ENCODE measurements around the gene PRAMEF27. TPM values are rescaled to one million over a fixed set of nuclear protein-coding genes. Genes with fewer than 3 reads are reported as not detected.

PRAMEF27 gene
- total RNA-seq (2022; extraction: Qiagen RNA extraction; ENCODE audit: low read depth): not detected in 5 replicates

GRCh38 chr1:13056475-13056874 is at the start of gene PRAMEF27:
TSS of gene PRAMEF27 (minus strand) at chr1:13056575. CDS start at chr1:13053659, 2,916 bp downstream.

GRCh38 chr1:13070474-13070873 is 14.1 kb upstream of the PRAMEF27 start, which contains the start of gene PRAMEF25:
TSS of gene PRAMEF25 (plus strand) at chr1:13070774. CDS start at chr1:13073694, 2,920 bp downstream.

Other genes with a start within 250 kb of the PRAMEF27 start
- not detected in 5 replicates for gene PRAMEF11, start 225.2 kb downstream of the PRAMEF27 start, total RNA-seq (2022; extraction: Qiagen RNA extraction; ENCODE audit: low read depth)
- 0.12 TPM in 1 of 5 replicates, not detected in the others for gene HNRNPCL1, start 207.9 kb downstream of the PRAMEF27 start, total RNA-seq (2022; extraction: Qiagen RNA extraction; ENCODE audit: low read depth)
- gene PRAMEF2, start 199.5 kb downstream of the PRAMEF27 start, total RNA-seq (2022; extraction: Qiagen RNA extraction; ENCODE audit: low read depth): 0.08 to 0.10 TPM in 2 of 5 replicates, not detected in the others
- gene PRAMEF4, start 170.4 kb downstream of the PRAMEF27 start, total RNA-seq (2022; extraction: Qiagen RNA extraction; ENCODE audit: low read depth): not detected in 5 replicates
- not detected in 5 replicates for gene PRAMEF10, start 158.3 kb downstream of the PRAMEF27 start, total RNA-seq (2022; extraction: Qiagen RNA extraction; ENCODE audit: low read depth)
- gene PRAMEF7, start 140.0 kb downstream of the PRAMEF27 start, total RNA-seq (2022; extraction: Qiagen RNA extraction; ENCODE audit: low read depth): not detected in 5 replicates
- gene PRAMEF6, start 109.0 kb downstream of the PRAMEF27 start, total RNA-seq (2022; extraction: Qiagen RNA extraction; ENCODE audit: low read depth): not detected in 5 replicates
- not detected in 5 replicates for gene HNRNPCL3, start 4.2 kb upstream of the PRAMEF27 start, total RNA-seq (2022; extraction: Qiagen RNA extraction; ENCODE audit: low read depth)
- gene PRAMEF25, start 14.2 kb upstream of the PRAMEF27 start, total RNA-seq (2022; extraction: Qiagen RNA extraction; ENCODE audit: low read depth): not detected in 5 replicates
- not detected in 5 replicates for gene HNRNPCL2, start 60.3 kb upstream of the PRAMEF27 start, total RNA-seq (2022; extraction: Qiagen RNA extraction; ENCODE audit: low read depth)
- not detected in 5 replicates for gene PRAMEF26, start 99.4 kb upstream of the PRAMEF27 start, total RNA-seq (2022; extraction: Qiagen RNA extraction; ENCODE audit: low read depth)
- not detected in 5 replicates for gene HNRNPCL4, start 109.1 kb upstream of the PRAMEF27 start, total RNA-seq (2022; extraction: Qiagen RNA extraction; ENCODE audit: low read depth)
- not detected in 5 replicates for gene PRAMEF9, start 115.3 kb upstream of the PRAMEF27 start, total RNA-seq (2022; extraction: Qiagen RNA extraction; ENCODE audit: low read depth)
- not detected in 5 replicates for gene PRAMEF13, start 144.8 kb upstream of the PRAMEF27 start, total RNA-seq (2022; extraction: Qiagen RNA extraction; ENCODE audit: low read depth)
- gene PRAMEF18, start 169.6 kb upstream of the PRAMEF27 start, total RNA-seq (2022; extraction: Qiagen RNA extraction; ENCODE audit: low read depth): not detected in 5 replicates
- not detected in 5 replicates for gene PRAMEF5, start 197.6 kb upstream of the PRAMEF27 start, total RNA-seq (2022; extraction: Qiagen RNA extraction; ENCODE audit: low read depth)
- 0.07 TPM in 1 of 5 replicates, not detected in the others for gene PRAMEF8, start 228.6 kb upstream of the PRAMEF27 start, total RNA-seq (2022; extraction: Qiagen RNA extraction; ENCODE audit: low read depth)
- not detected in 5 replicates for gene PRAMEF33, start 247.0 kb upstream of the PRAMEF27 start, total RNA-seq (2022; extraction: Qiagen RNA extraction; ENCODE audit: low read depth)

Measured in A549 treated with GW870086 at 1 μM for 4 hours (cell line).